Measurements from ENCODE around the gene PDGFA.

GRCh38 chr7:492714-493065, 27.0 kb downstream of the PDGFA start:
- no peak for TF ChIP-seq EP300 (IDR thresholded peaks at IDR 0.05; ENCODE audit: low read depth)
- TF ChIP-seq CTCF (IDR thresholded peaks at IDR 0.05) = no peak
- TF ChIP-seq POLR2A (IDR thresholded peaks at IDR 0.05) = no peak
- no peak for TF ChIP-seq POLR2AphosphoS5 (IDR thresholded peaks at IDR 0.05)
